Measurements from ENCODE around the gene MYDGF.

GRCh38 chr19:4619668-4620294 lies 50.4 kb downstream of the MYDGF start:
- no peak for TF ChIP-seq POLR2A (IDR thresholded peaks at IDR 0.05)
- no peak for TF ChIP-seq CTCF (IDR thresholded peaks at IDR 0.05)

Measured in esophagus squamous epithelium (tissue), 4 donors.